H9 (cell line): ENCODE measurements around the gene MMD. TPM values are rescaled to one million over a fixed set of nuclear protein-coding genes. Genes with fewer than 3 reads are reported as not detected.
A peak's percentile ranks its signal among the peaks of the same experiment; 100 is the strongest.
"Not testable (repeated sequence)": the region's sequence is repeated elsewhere in the genome, so short reads cannot be mapped to it uniquely, and the experiment has no call there.

Experiments
- DNase-seq: peaks from one replicate; pipeline ENCODE4 v3.0.0-alpha.2; 2017
- H2AFZ ChIP-seq: one replicate; pipeline ENCODE4 v1.6.1; 2013; ENCODE audit warnings: mild to moderate bottlenecking, low read length, control low read depth, moderate library complexity
- H2AK5ac ChIP-seq: 2 replicates; pipeline ENCODE4 v1.6.1; 2013; ENCODE audit warnings: low read length, control low read depth, mixed read lengths; ENCODE audit not compliant: insufficient read length
- H2BK120ac ChIP-seq: one replicate; pipeline ENCODE4 v1.6.1; 2013; ENCODE audit warnings: low read depth, mild to moderate bottlenecking, low read length, control low read depth, inconsistent platforms; ENCODE audit not compliant: poor library complexity, severe bottlenecking
- H2BK12ac ChIP-seq: 2 replicates; pipeline ENCODE4 v1.6.1; 2013; ENCODE audit warnings: low read length, control low read depth, mixed read lengths, low read depth; ENCODE audit not compliant: insufficient read length
- H2BK15ac ChIP-seq: 2 replicates; pipeline ENCODE4 v1.6.1; 2013; ENCODE audit warnings: low read depth, low read length, control low read depth
- H2BK20ac ChIP-seq: one replicate; pipeline ENCODE4 v1.6.1; 2013; ENCODE audit warnings: low read depth, mild to moderate bottlenecking, low read length, control low read depth, inconsistent platforms; ENCODE audit not compliant: poor library complexity, severe bottlenecking
- H2BK5ac ChIP-seq: 2 replicates; pipeline ENCODE4 v1.6.1; 2013; ENCODE audit warnings: low read length, control low read depth, mixed read lengths; ENCODE audit not compliant: insufficient read length
- H3K14ac ChIP-seq: 2 replicates; pipeline ENCODE4 v1.6.1; 2013; ENCODE audit warnings: low read length, control low read depth; ENCODE audit not compliant: insufficient read depth
- H3K18ac ChIP-seq: 2 replicates; pipeline ENCODE4 v1.6.1; 2013; ENCODE audit warnings: low read depth, mild to moderate bottlenecking, mixed read lengths, low read length, control low read depth; ENCODE audit not compliant: insufficient read length
- H3K23ac ChIP-seq: 2 replicates; pipeline ENCODE4 v1.6.1; 2013; ENCODE audit warnings: low read length, control low read depth, mixed read lengths, low read depth; ENCODE audit not compliant: insufficient read length
- H3K23me2 ChIP-seq: 2 replicates; pipeline ENCODE4 v1.6.1; 2013; ENCODE audit warnings: low read depth, mild to moderate bottlenecking, mixed read lengths, low read length, control low read depth; ENCODE audit not compliant: insufficient read length, poor library complexity, severe bottlenecking
- H3K27ac ChIP-seq: 2 replicates; pipeline ENCODE4 v1.5.1; 2013; ENCODE audit warnings: low read length, control low read depth, mixed read lengths, low read depth; ENCODE audit not compliant: insufficient read length
- H3K27me3 ChIP-seq: 2 replicates; pipeline ENCODE4 v1.6.1; 2013; ENCODE audit warnings: low read length, control low read depth, inconsistent platforms; ENCODE audit not compliant: insufficient read depth
- H3K4ac ChIP-seq: 2 replicates; pipeline ENCODE4 v1.6.1; 2013; ENCODE audit warnings: low read depth, mild to moderate bottlenecking, control low read depth, inconsistent platforms, low read length, moderate library complexity
- H3K4me1 ChIP-seq: 2 replicates; pipeline ENCODE4 v1.6.1; 2013; ENCODE audit warnings: low read length, control low read depth, inconsistent platforms; ENCODE audit not compliant: insufficient read depth
- H3K4me2 ChIP-seq: 2 replicates; pipeline ENCODE4 v1.6.1; 2013; ENCODE audit warnings: low read length, control low read depth, mixed read lengths; ENCODE audit not compliant: insufficient read length, insufficient read depth
- H3K56ac ChIP-seq: 2 replicates; pipeline ENCODE4 v1.6.1; 2013; ENCODE audit warnings: low read depth, mild to moderate bottlenecking, mixed read lengths, low read length, control low read depth; ENCODE audit not compliant: insufficient read length
- H3K79me1 ChIP-seq: 2 replicates; pipeline ENCODE4 v1.6.1; 2013; ENCODE audit warnings: low read depth, mild to moderate bottlenecking, moderate library complexity, low read length, control low read depth, inconsistent platforms; ENCODE audit not compliant: insufficient read depth, poor library complexity, severe bottlenecking
- H3K79me2 ChIP-seq: 2 replicates; pipeline ENCODE4 v1.6.1; 2013; ENCODE audit warnings: low read length, control low read depth, inconsistent platforms; ENCODE audit not compliant: insufficient read depth
- H3K9ac ChIP-seq: 2 replicates; pipeline ENCODE4 v1.6.1; 2013; ENCODE audit warnings: low read length, control low read depth, mixed read lengths; ENCODE audit not compliant: insufficient read length; ENCODE audit errors: extremely low read depth
- H3K9me3 ChIP-seq: one replicate; pipeline ENCODE4 v1.6.1; 2013; ENCODE audit warnings: low read depth, low read length, inconsistent platforms; ENCODE audit not compliant: control insufficient read depth
- H3T11ph ChIP-seq: one replicate; pipeline ENCODE4 v1.6.1; 2013; ENCODE audit warnings: mild to moderate bottlenecking, low read length, control low read depth, inconsistent platforms
- H4K20me1 ChIP-seq: one replicate; pipeline ENCODE4 v1.6.1; 2013; ENCODE audit not compliant: control insufficient read depth, insufficient read length, insufficient read depth
- H4K5ac ChIP-seq: 2 replicates; pipeline ENCODE4 v1.6.1; 2013; ENCODE audit warnings: low read depth, mild to moderate bottlenecking, mixed read lengths, low read length, control low read depth; ENCODE audit not compliant: insufficient read length
- H4K8ac ChIP-seq: replicated peaks from 2 replicates; pipeline ENCODE4 v1.6.1; 2013; ENCODE audit warnings: low read length, control low read depth, mixed read lengths, low read depth; ENCODE audit not compliant: insufficient read length
- H4K91ac ChIP-seq: 2 replicates; pipeline ENCODE4 v1.6.1; 2013; ENCODE audit warnings: low read depth, mild to moderate bottlenecking, moderate library complexity, mixed read lengths, low read length, control low read depth; ENCODE audit not compliant: insufficient read length
- H3K27ac Mint-ChIP-seq, 3 experiments: 2 replicates in 2 of 3; 3 replicates in 1 of 3; pipeline ENCODE4 v1.8.0; 2020 to 2021; ENCODE audit warnings: mixed read lengths in 3 of 3, mild to moderate bottlenecking in 1 of 3, moderate library complexity in 1 of 3
- H3K27me3 Mint-ChIP-seq: 2 replicates; pipeline ENCODE4 v1.8.0; 2021; ENCODE audit warnings: low read depth, mild to moderate bottlenecking, moderate library complexity, mixed read lengths
- H3K36me3 Mint-ChIP-seq, 3 experiments: 2 replicates in 2 of 3; 3 replicates in 1 of 3; pipeline ENCODE4 v1.8.0; 2020 to 2021; ENCODE audit warnings: low read depth in 3 of 3, mixed read lengths in 3 of 3; ENCODE audit not compliant: insufficient read depth in 1 of 3
- H3K4me1 Mint-ChIP-seq, 2 experiments: 2 replicates each; pipeline ENCODE4 v1.8.0; 2020; ENCODE audit warnings: mixed read lengths in 2 of 2
- H3K4me3 Mint-ChIP-seq, 2 experiments: 2 replicates in 1 of 2; 3 replicates in 1 of 2; pipeline ENCODE4 v1.8.0; 2020 to 2021; ENCODE audit warnings: mild to moderate bottlenecking in 2 of 2, mixed read lengths in 2 of 2, moderate library complexity in 1 of 2
- H3K9me3 Mint-ChIP-seq, 2 experiments: 2 replicates in 1 of 2; 3 replicates in 1 of 2; pipeline ENCODE4 v1.8.0; 2020; ENCODE audit warnings: mild to moderate bottlenecking in 2 of 2, mixed read lengths in 2 of 2, moderate library complexity in 1 of 2
- WGBS: extraction: QIAGEN DNeasy Blood & Tissue Kit; methylation state at CpG from one replicate; pipeline ENCODE4 v1.1.7; 2013; ENCODE audit warnings: missing lambda C conversion rate, low lambda C conversion rate, mixed read lengths; ENCODE audit not compliant: insufficient read length; ENCODE audit errors: extremely low coverage; 5-methylcytosine and 5-hydroxymethylcytosine counted together
- total RNA-seq: library from RNA; stranded (reverse); gene quantifications from 2 replicates; pipeline ENCODE4 v1.2.1, GENCODE V29; 2021
- TF ChIP-seq, protein P1 (sequence below): fragments of 200-600 bp; sonication (generic); conservative IDR thresholded peaks from 3 replicates; pipeline ENCODE4 v1.8.0; 2021; ENCODE audit warnings: antibody characterized with exemption, mild to moderate bottlenecking

MMD gene
- total RNA-seq, 1 experiment from 2014 or later: 24.0 TPM

GRCh38 chr17:55423535-55423934, 1.9 kb upstream of the MMD start:
- no peak overlapping the region for H3K4me3 Mint-ChIP-seq
- no peak for DNase-seq
- H2AFZ ChIP-seq: no peak overlapping the region

GRCh38 chr17:55422828-55423164, 1.2 kb upstream of the MMD start:
- H3K23me2 ChIP-seq, H3T11ph ChIP-seq, H2BK12ac ChIP-seq, H4K5ac ChIP-seq, H4K91ac ChIP-seq, H3K9me3 ChIP-seq, H3K79me1 ChIP-seq, H3K18ac ChIP-seq, H3K4me1 ChIP-seq, H3K9me3 Mint-ChIP-seq, H2BK15ac ChIP-seq, H2AFZ ChIP-seq, H2AK5ac ChIP-seq, H2BK120ac ChIP-seq, H4K8ac ChIP-seq, H3K56ac ChIP-seq, H3K27ac Mint-ChIP-seq, H3K14ac ChIP-seq, H2BK5ac ChIP-seq, H3K4me2 ChIP-seq, H2BK20ac ChIP-seq, H3K4ac ChIP-seq, H3K27ac ChIP-seq, H3K79me2 ChIP-seq, DNase-seq, H3K9ac ChIP-seq, H4K20me1 ChIP-seq, H3K27me3 ChIP-seq, H3K23ac ChIP-seq: not testable (repeated sequence)
- peaks cover 13% of the 10 kb centered on the region for H3K27me3 Mint-ChIP-seq
- peaks cover 21 to 25% of the 10 kb centered on the region in 2 experiments for H3K4me1 Mint-ChIP-seq
- H3K4me3 Mint-ChIP-seq: peak overlapping the region in 1 of 2 experiments; percentile 51; a peak in 2 of 5 replicates
- H3K36me3 Mint-ChIP-seq: peaks cover 4 to 19% (median 17%) of the 10 kb centered on the region in 3 experiments
- no CpG with 5 or more reads among the region's 6 CpGs for WGBS

More at GRCh38 chr17:55423535-55423934, 1.9 kb upstream of the MMD start:
- no CpG with 5 or more reads among the region's 3 CpGs for WGBS
- H3K9me3 ChIP-seq: no peaks in the 10 kb centered on the region
- no peak overlapping the region for H3K4me2 ChIP-seq
- Mint-ChIP-seq H3K9me3 (no peaks in the 10 kb centered on the region), H3K4me1 (peaks cover 18 to 24% of the 10 kb centered on the region in 2 experiments), H3K36me3 (peaks cover 4 to 13% (median 13%) of the 10 kb centered on the region in 3 experiments; a peak in 6 of 7 replicates), H3K27ac (no peak overlapping the region), H3K27me3 (peaks cover 13% of the 10 kb centered on the region)
- H3K14ac ChIP-seq: no peak overlapping the region
- H4K20me1 ChIP-seq: no peaks in the 10 kb centered on the region
- peaks cover 8% of the 10 kb centered on the region for H3K79me1 ChIP-seq
- H3K27me3 ChIP-seq: no peaks in the 10 kb centered on the region
- no peak overlapping the region for H3T11ph ChIP-seq
- H2BK5ac ChIP-seq: no peak overlapping the region
- no peak overlapping the region for H3K9ac ChIP-seq
- no peak overlapping the region for H2BK20ac ChIP-seq
- no peak overlapping the region for H4K91ac ChIP-seq
- no peak overlapping the region for H4K5ac ChIP-seq
- no peaks in the 10 kb centered on the region; the same call in 1 of the 2 replicates for H3K4me1 ChIP-seq
- no peak overlapping the region for H3K23ac ChIP-seq
- no peak overlapping the region for H2BK15ac ChIP-seq
- H2BK12ac ChIP-seq: no peak overlapping the region
- H3K79me2 ChIP-seq: peaks cover 6% of the 10 kb centered on the region; the same call in 1 of the 2 replicates
- H3K23me2 ChIP-seq: peaks cover 3% of the 10 kb centered on the region
- H3K56ac ChIP-seq: no peak overlapping the region
- H4K8ac ChIP-seq: no peak overlapping the region
- TF ChIP-seq, protein P1, sequence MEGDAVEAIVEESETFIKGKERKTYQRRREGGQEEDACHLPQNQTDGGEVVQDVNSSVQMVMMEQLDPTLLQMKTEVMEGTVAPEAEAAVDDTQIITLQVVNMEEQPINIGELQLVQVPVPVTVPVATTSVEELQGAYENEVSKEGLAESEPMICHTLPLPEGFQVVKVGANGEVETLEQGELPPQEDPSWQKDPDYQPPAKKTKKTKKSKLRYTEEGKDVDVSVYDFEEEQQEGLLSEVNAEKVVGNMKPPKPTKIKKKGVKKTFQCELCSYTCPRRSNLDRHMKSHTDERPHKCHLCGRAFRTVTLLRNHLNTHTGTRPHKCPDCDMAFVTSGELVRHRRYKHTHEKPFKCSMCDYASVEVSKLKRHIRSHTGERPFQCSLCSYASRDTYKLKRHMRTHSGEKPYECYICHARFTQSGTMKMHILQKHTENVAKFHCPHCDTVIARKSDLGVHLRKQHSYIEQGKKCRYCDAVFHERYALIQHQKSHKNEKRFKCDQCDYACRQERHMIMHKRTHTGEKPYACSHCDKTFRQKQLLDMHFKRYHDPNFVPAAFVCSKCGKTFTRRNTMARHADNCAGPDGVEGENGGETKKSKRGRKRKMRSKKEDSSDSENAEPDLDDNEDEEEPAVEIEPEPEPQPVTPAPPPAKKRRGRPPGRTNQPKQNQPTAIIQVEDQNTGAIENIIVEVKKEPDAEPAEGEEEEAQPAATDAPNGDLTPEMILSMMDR: no peak
- H3K18ac ChIP-seq: no peak overlapping the region
- H2AK5ac ChIP-seq: no peak overlapping the region
- no peak overlapping the region for H2BK120ac ChIP-seq
- H3K27ac ChIP-seq: no peak overlapping the region
- no peak overlapping the region for H3K4ac ChIP-seq
